ENCODE data around the gene NCOA5.

NCOA5 gene

GRCh38 chr20:46030284-46031013, 59.3 kb downstream of the NCOA5 start:
- ChIA-PET POLR2A (no interaction called here), CTCF (interaction anchor here (1.3 to 1.7 kb wide), 2 partner anchors 8 to 16 kb away, joined by 4 read pairs; no protein-coding TSS in a partner anchor)
- no peak for DNase-seq (ENCODE audit: low read depth, low spot score)
- no peak overlapping the region for H3K4me3 ChIP-seq (ENCODE audit: low read depth, low read length)
- no peak for TF ChIP-seq CTCF (IDR thresholded peaks at IDR 0.05; ENCODE audit: insufficient read depth, low read length, missing control alignments)

DNA sequence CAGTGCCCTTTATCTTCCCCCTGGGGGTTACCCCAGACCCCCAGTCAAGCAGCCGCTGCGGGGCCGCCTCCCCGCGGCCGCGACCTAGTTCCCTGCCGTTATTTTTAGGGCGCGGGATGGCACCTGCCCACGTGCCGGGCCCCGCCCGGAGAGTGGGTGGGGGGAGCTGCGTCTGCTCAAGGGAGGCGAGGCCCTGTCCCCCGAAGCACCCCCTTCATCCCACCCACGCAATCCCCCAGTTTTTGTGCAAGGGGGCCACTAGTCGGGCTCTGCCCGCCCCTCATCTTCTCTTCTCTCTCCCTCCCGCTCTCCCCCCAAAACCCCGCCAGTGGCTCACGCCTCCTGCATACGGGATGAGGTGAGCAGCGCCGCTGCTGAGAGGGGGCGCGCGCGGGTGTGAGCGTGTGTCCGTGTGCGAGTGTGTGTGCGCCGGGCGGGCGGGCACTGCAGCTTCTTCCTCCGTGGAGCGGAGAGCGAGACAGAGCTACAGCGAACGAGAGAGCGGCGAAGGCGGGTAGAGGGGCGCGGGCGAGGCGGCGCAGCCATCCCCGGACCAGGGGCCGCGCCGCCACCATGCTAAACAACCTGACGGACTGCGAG, 60.9 kb downstream of the NCOA5 start, which contains the start of gene SLC12A5:
Gene SLC12A5, plus strand, starts transcription at position 444 of the 600 bp plus-strand sequence. Its CDS starts 130 bp downstream, at position 574.
- CTCF ChIA-PET, result interaction anchor here (1.0 to 3.3 kb wide), 4 partner anchors 11 to 30 kb away, joined by 4 to 23 read pairs (median 5); no protein-coding TSS in a partner anchor
- no peak for DNase-seq (ENCODE audit: low read depth, low spot score)
- TF ChIP-seq CTCF (IDR thresholded peaks at IDR 0.05; ENCODE audit: insufficient read depth, low read length, missing control alignments), result no peak
- POLR2A ChIA-PET, result no interaction called here
- no peak within 1 kb of the TSS for H3K4me3 ChIP-seq (ENCODE audit: low read depth, low read length)

GRCh38 chr20:46028110-46028509, 61.7 kb downstream of the NCOA5 start:
- no peak overlapping the region for H3K4me3 ChIP-seq (ENCODE audit: low read depth, low read length)
- POLR2A ChIA-PET, result no interaction called here
- CTCF ChIA-PET, result interaction anchor here (0.7 to 3.3 kb wide), 5 partner anchors 11 to 60 kb away, joined by 3 to 23 read pairs (median 6); no protein-coding TSS in a partner anchor
- no peak for TF ChIP-seq CTCF (IDR thresholded peaks at IDR 0.05; ENCODE audit: insufficient read depth, low read length, missing control alignments)
- no peak for DNase-seq (ENCODE audit: low read depth, low spot score)

GRCh38 chr20:46027245-46027853, 62.4 kb downstream of the NCOA5 start:
- no peak for DNase-seq (ENCODE audit: low read depth, low spot score)
- ChIA-PET CTCF (interaction anchor here (0.7 to 3.3 kb wide), 6 partner anchors 9 to 61 kb away, joined by 3 to 23 read pairs (median 5); no protein-coding TSS in a partner anchor), POLR2A (no interaction called here)
- no peak for TF ChIP-seq CTCF (IDR thresholded peaks at IDR 0.05; ENCODE audit: insufficient read depth, low read length, missing control alignments)
- H3K4me3 ChIP-seq (ENCODE audit: low read depth, low read length), result no peak overlapping the region

GRCh38 chr20:46025376-46025783, 64.4 kb downstream of the NCOA5 start:
- ChIA-PET POLR2A (no interaction called here), CTCF (interaction anchor here (0.8 to 3.7 kb wide), 6 partner anchors 11 to 324 kb away, joined by 3 to 40 read pairs (median 10); no protein-coding TSS in a partner anchor)
- H3K4me3 ChIP-seq (ENCODE audit: low read depth, low read length), result no peak overlapping the region
- DNase-seq (ENCODE audit: low read depth, low spot score), result no peak
- TF ChIP-seq CTCF (IDR thresholded peaks at IDR 0.05; ENCODE audit: insufficient read depth, low read length, missing control alignments), result no peak

GRCh38 chr20:46023999-46024398, 65.8 kb downstream of the NCOA5 start:
- H3K4me3 ChIP-seq (ENCODE audit: low read depth, low read length), result no peak overlapping the region
- POLR2A ChIA-PET, result no interaction called here
- DNase-seq (ENCODE audit: low read depth, low spot score), result no peak
- no peak for TF ChIP-seq CTCF (IDR thresholded peaks at IDR 0.05; ENCODE audit: insufficient read depth, low read length, missing control alignments)
- CTCF ChIA-PET, result interaction anchor here (1.5 to 3.7 kb wide), 6 partner anchors 10 to 325 kb away, joined by 3 to 40 read pairs (median 8); no protein-coding TSS in a partner anchor

Measured in AG04449 (cell line).